SHP77 (cell line): Measurements from ENCODE around the gene MAGI2.
A peak's percentile ranks its signal among the peaks of the same experiment; 100 is the strongest.

ENCODE experiments used
- DNase-seq, 2 experiments: peaks; one replicate each; lab custom pipeline; 2025; lab: John Stamatoyannopoulos, UW

The MAGI2 gene

GRCh38 chr7:79376299-79377025, 77.0 kb downstream of the MAGI2 start:
- no peak for DNase-seq

- no peak for DNase-seq
Measured at GRCh38 chr7:79361214-79361613, 92.3 kb downstream of the MAGI2 start.

- no peak for DNase-seq
Measured at GRCh38 chr7:79359827-79360226, 93.6 kb downstream of the MAGI2 start.

- no peak for DNase-seq
Measured at GRCh38 chr7:79357101-79357500, 96.4 kb downstream of the MAGI2 start.

GRCh38 chr7:79353720-79354468, 99.6 kb downstream of the MAGI2 start:
- no peak for DNase-seq

GRCh38 chr7:79352323-79352722, 101.1 kb downstream of the MAGI2 start:
- DNase-seq = no peak

- DNase-seq = no peak
Measured at GRCh38 chr7:79347351-79347750, 106.1 kb downstream of the MAGI2 start.

- DNase-seq = no peak
Measured at GRCh38 chr7:79341902-79342301, 111.6 kb downstream of the MAGI2 start.

- no peak for DNase-seq
Measured at GRCh38 chr7:79340212-79340611, 113.3 kb downstream of the MAGI2 start.

GRCh38 chr7:79339208-79339925, 114.1 kb downstream of the MAGI2 start:
- DNase-seq = no peak

- DNase-seq = no peak
Measured at GRCh38 chr7:79337717-79338116, 115.8 kb downstream of the MAGI2 start.

- DNase-seq = no peak
Measured at GRCh38 chr7:79334841-79335240, 118.6 kb downstream of the MAGI2 start.

- DNase-seq = no peak
Measured at GRCh38 chr7:79334334-79334733, 119.1 kb downstream of the MAGI2 start.

- no peak for DNase-seq
Measured at GRCh38 chr7:79332091-79332490, 121.4 kb downstream of the MAGI2 start.

- DNase-seq = no peak
Measured at GRCh38 chr7:79329464-79329863, 124.0 kb downstream of the MAGI2 start.

- DNase-seq = no peak
Measured at GRCh38 chr7:79320741-79321473, 132.6 kb downstream of the MAGI2 start.

- DNase-seq = no peak
Measured at GRCh38 chr7:79319369-79319768, 134.1 kb downstream of the MAGI2 start.

GRCh38 chr7:79317728-79318127, 135.7 kb downstream of the MAGI2 start:
- DNase-seq = peak in 1 of 2 experiments; percentile 20

- no peak for DNase-seq
Measured at GRCh38 chr7:79312022-79312421, 141.4 kb downstream of the MAGI2 start.

GRCh38 chr7:79308192-79308591, 145.3 kb downstream of the MAGI2 start:
- DNase-seq = peak; percentile 9

- no peak for DNase-seq
Measured at GRCh38 chr7:79307376-79307775, 146.1 kb downstream of the MAGI2 start.

GRCh38 chr7:79304711-79305110, 148.8 kb downstream of the MAGI2 start:
- no peak for DNase-seq
